SK-N-SH treated with all-trans-retinoic acid at 6 μM for 48 hours (cell line): ENCODE data around the gene NRN1L.

Experiments
- ARNTL ChIP-seq: fragments of 450-650 bp; formaldehyde crosslinking; IDR thresholded peaks from 2 replicates; pipeline ENCODE4 v1.5.0; 2020; ENCODE audit warnings: low read depth, mild to moderate bottlenecking, moderate library complexity, borderline replicate concordance
- BACH2 ChIP-seq: fragments of 250-450 bp; sonication (Bioruptor Pico); IDR thresholded peaks from 2 replicates; pipeline ENCODE4 v1.9.0; 2021; ENCODE audit warnings: mild to moderate bottlenecking, borderline replicate concordance
- CSDC2 ChIP-seq: fragments of 250-450 bp; sonication (Bioruptor Pico); IDR thresholded peaks from 2 replicates; pipeline ENCODE4 v1.5.0; 2020; ENCODE audit warnings: mild to moderate bottlenecking, moderate library complexity
- OSR1 ChIP-seq: fragments of 250-450 bp; sonication (Bioruptor Pico); IDR thresholded peaks from 2 replicates; pipeline ENCODE4 v1.8.0; 2022; ENCODE audit warnings: moderate library complexity, mild to moderate bottlenecking, inconsistent platforms
- PATZ1 ChIP-seq: fragments of 250-450 bp; sonication (Bioruptor Pico); IDR thresholded peaks from 2 replicates; pipeline ENCODE4 v1.8.0; 2020; ENCODE audit warnings: mild to moderate bottlenecking, moderate library complexity, borderline replicate concordance
- POU6F1 ChIP-seq: fragments of 250-450 bp; sonication (Bioruptor Pico); IDR thresholded peaks from 2 replicates; pipeline ENCODE4 v1.8.0; 2021; ENCODE audit warnings: low read depth, mild to moderate bottlenecking, moderate library complexity, borderline replicate concordance
- PPARA ChIP-seq: fragments of 250-450 bp; sonication (Bioruptor Pico); IDR thresholded peaks from 2 replicates; pipeline ENCODE4 v1.5.0; 2020; ENCODE audit warnings: mild to moderate bottlenecking, borderline replicate concordance
- RARB ChIP-seq: fragments of 250-450 bp; sonication (Bioruptor Pico); IDR thresholded peaks from 2 replicates; pipeline ENCODE4 v1.8.0; 2021; ENCODE audit warnings: mild to moderate bottlenecking, moderate library complexity
- TCF4 ChIP-seq: fragments of 250-450 bp; sonication (Bioruptor Pico); IDR thresholded peaks from 2 replicates; pipeline ENCODE4 v1.8.0; 2021; ENCODE audit warnings: mild to moderate bottlenecking, moderate library complexity, borderline replicate concordance
- TSHZ2 ChIP-seq: fragments of 250-450 bp; sonication (Bioruptor Pico); IDR thresholded peaks from 2 replicates; pipeline ENCODE4 v1.5.0; 2020; ENCODE audit warnings: mild to moderate bottlenecking, moderate library complexity
- ZC3H10 ChIP-seq: fragments of 250-450 bp; sonication (Bioruptor Pico); IDR thresholded peaks from 2 replicates; pipeline ENCODE4 v1.5.1; 2021; ENCODE audit warnings: mild to moderate bottlenecking, moderate library complexity
- ZFP3 ChIP-seq: fragments of 250-450 bp; sonication (Bioruptor Pico); IDR thresholded peaks from 2 replicates; pipeline ENCODE4 v1.5.0; 2020; ENCODE audit warnings: mild to moderate bottlenecking, moderate library complexity
- ZFP30 ChIP-seq: fragments of 450-650 bp; formaldehyde crosslinking; IDR thresholded peaks from 2 replicates; pipeline ENCODE4 v1.5.0; 2022; ENCODE audit warnings: mild to moderate bottlenecking, moderate library complexity

GRCh38 chr16:67842509-67843342 is 42.0 kb upstream of the NRN1L start:
- TF ChIP-seq ARNTL (no peak), OSR1 (CRISPR knock-in tag) (no peak), PATZ1 (CRISPR knock-in tag) (no peak), POU6F1 (CRISPR knock-in tag) (no peak), ZC3H10 (CRISPR knock-in tag) (no peak), ZFP3 (no peak), TSHZ2 (CRISPR knock-in tag) (no peak), TCF4 (CRISPR knock-in tag) (no peak), PPARA (CRISPR knock-in tag) (no peak), ZFP30 (CRISPR knock-in tag) (no peak), BACH2 (CRISPR knock-in tag) (no peak), CSDC2 (CRISPR knock-in tag) (no peak), RARB (CRISPR knock-in tag) (no peak)
